Measurements from ENCODE around the gene TNIP1. TPM values are rescaled to one million over a fixed set of nuclear protein-coding genes. Genes with fewer than 3 reads are reported as not detected.

Gene TNIP1
- total and polyA plus RNA-seq, 2 experiments from 2014 or later: 94.9 to 134 TPM

DNA sequence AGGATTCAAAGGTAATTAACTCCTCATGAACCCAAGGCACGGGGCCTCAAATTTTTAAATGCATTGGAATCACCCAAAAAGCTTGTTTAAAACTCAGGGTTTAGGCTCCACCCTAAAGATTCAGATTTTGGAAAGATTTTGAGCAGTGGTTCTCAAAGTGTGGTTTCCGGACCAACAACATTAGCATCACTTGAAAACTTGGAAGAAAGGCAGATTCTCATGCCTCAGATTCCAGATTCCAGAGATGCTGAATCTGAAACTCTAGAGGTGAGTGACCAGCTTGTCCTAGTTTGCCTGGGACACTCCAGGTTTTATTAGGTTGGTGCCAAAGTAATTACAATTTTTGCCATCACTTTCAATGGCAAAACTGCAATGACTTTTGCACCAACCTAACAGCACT is 24.7 kb upstream of the TNIP1 start:
- H3K9me3 ChIP-seq (ENCODE audit: low read depth): no peaks in the 10 kb centered on the region
- peaks cover 77% of the 10 kb centered on the region for H3K36me3 ChIP-seq
- no peak overlapping the region for H3K27ac ChIP-seq
- H3K27me3 ChIP-seq: no peaks in the 10 kb centered on the region
- H3K4me1 ChIP-seq (ENCODE audit: low read depth): peaks cover 13% of the 10 kb centered on the region
- DNase-seq (ENCODE audit: low read depth in 1 of 2, low spot score in 1 of 2): no peak
- no peak overlapping the region for H3K4me3 ChIP-seq
- TF ChIP-seq, protein P1, sequence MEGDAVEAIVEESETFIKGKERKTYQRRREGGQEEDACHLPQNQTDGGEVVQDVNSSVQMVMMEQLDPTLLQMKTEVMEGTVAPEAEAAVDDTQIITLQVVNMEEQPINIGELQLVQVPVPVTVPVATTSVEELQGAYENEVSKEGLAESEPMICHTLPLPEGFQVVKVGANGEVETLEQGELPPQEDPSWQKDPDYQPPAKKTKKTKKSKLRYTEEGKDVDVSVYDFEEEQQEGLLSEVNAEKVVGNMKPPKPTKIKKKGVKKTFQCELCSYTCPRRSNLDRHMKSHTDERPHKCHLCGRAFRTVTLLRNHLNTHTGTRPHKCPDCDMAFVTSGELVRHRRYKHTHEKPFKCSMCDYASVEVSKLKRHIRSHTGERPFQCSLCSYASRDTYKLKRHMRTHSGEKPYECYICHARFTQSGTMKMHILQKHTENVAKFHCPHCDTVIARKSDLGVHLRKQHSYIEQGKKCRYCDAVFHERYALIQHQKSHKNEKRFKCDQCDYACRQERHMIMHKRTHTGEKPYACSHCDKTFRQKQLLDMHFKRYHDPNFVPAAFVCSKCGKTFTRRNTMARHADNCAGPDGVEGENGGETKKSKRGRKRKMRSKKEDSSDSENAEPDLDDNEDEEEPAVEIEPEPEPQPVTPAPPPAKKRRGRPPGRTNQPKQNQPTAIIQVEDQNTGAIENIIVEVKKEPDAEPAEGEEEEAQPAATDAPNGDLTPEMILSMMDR (IDR thresholded peaks at IDR 0.05; ENCODE audit: low read depth, low read length): no peak

DNA sequence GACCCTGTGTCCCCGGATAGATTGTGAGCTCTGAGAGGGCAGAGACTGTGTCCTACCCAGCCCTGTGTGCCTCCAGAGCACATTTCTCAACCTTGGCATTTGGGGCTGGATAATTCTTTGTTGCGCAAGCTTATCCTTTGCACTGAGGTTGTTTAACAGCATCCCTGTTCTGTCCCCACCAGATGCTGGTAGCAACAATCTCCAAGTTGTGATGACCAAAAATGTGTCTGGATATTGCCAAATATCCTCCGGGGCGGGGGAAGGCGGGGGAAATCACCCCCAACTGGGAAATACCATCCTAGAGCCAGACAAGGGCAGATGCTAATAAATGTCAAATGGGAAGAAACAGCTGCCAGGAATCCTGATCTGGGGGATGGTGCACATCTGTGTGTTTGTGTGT is 24.0 kb upstream of the TNIP1 start:
- Histone ChIP-seq H3K4me1 (ENCODE audit: low read depth) (peaks cover 21% of the 10 kb centered on the region), H3K9me3 (ENCODE audit: low read depth) (no peaks in the 10 kb centered on the region), H3K27ac (no peak overlapping the region), H3K27me3 (no peaks in the 10 kb centered on the region), H3K4me3 (no peak overlapping the region), H3K36me3 (peaks cover 69% of the 10 kb centered on the region)
- peak in 1 of 2 donors; percentile 95 for DNase-seq (ENCODE audit: low read depth in 1 of 2, low spot score in 1 of 2)
- TF ChIP-seq, protein P1 (IDR thresholded peaks at IDR 0.05; ENCODE audit: low read depth, low read length): no peak

DNA sequence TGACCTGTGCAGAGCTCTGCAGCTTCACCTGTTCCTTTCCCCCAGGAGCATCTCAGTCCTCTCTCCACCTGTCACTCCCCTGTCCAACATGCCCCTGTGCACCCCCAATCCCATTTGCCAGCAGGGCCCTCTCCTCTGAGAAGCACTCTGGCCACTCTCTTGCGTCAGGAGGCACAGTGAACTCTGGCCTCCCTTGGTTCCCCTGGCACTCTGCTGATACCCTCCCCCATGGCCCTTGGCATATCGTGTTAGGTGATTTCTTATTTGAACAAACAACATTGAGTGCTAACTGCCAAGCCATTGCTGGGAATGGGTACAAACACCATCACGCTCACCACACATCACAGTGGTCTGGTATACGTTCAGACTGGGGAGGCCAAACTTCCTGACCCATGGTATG is 20.9 kb upstream of the TNIP1 start:
- H3K36me3 ChIP-seq: peaks cover 38% of the 10 kb centered on the region

DNA sequence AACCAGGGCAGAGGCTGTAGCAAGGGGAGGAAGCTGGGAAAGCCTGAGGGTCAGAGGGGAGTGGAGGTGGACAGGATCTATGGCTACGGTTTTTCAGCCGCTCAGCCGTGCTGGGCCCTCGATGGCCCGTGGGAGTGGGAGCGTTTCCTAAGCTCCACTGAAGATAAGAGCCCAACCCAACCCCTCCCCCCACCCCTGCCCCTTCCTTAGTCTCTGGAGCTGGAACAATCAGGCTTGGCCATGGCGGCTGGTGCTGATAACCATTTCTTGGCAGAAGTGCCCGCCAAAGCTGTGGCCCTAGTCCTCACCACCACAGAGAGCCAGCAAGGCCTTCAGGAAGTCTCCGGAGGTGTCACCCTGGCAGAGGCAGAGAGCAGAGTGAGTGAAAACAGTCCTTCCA is 20.3 kb upstream of the TNIP1 start:
- Histone ChIP-seq H3K4me3 (no peak overlapping the region), H3K27me3 (no peaks in the 10 kb centered on the region), H3K27ac (peak overlapping the region; percentile 73), H3K36me3 (peaks cover 35% of the 10 kb centered on the region), H3K4me1 (ENCODE audit: low read depth) (peaks cover 27% of the 10 kb centered on the region), H3K9me3 (ENCODE audit: low read depth) (no peaks in the 10 kb centered on the region)
- DNase-seq (ENCODE audit: low read depth in 1 of 2, low spot score in 1 of 2): no peak
- TF ChIP-seq, protein P1 (IDR thresholded peaks at IDR 0.05; ENCODE audit: low read depth, low read length): no peak

More for the DNA sequence above, 20.9 kb upstream of the TNIP1 start:
- Histone ChIP-seq H3K9me3 (ENCODE audit: low read depth) (no peaks in the 10 kb centered on the region), H3K27me3 (no peaks in the 10 kb centered on the region), H3K4me1 (ENCODE audit: low read depth) (peaks cover 26% of the 10 kb centered on the region), H3K27ac (peak overlapping the region; percentile 73), H3K4me3 (no peak overlapping the region)
- DNase-seq (ENCODE audit: low read depth in 1 of 2, low spot score in 1 of 2): no peak
- TF ChIP-seq, protein P1 (IDR thresholded peaks at IDR 0.05; ENCODE audit: low read depth, low read length): no peak

DNA sequence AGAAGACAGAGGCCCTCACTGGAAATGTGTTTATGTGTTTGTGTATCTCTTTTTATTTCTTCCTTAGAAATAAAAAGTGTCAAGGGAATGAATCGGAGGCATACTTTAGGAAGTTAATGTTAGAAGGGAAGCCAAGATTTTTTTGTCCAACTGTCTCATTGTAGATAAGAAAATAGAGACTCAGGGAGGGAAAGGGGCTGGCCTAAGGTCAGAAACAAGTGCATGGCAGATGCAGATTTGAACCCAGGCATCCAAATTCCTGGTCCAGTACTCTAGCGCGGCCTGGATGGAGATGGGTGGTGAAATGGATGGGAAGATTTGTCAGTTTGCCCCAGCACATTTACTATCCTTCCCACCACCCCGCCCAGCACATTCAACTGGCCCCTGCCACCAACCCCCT is 19.8 kb upstream of the TNIP1 start:
- no peaks in the 10 kb centered on the region for H3K9me3 ChIP-seq (ENCODE audit: low read depth)
- H3K4me1 ChIP-seq (ENCODE audit: low read depth): peaks cover 31% of the 10 kb centered on the region
- H3K4me3 ChIP-seq: no peak overlapping the region
- DNase-seq (ENCODE audit: low read depth in 1 of 2, low spot score in 1 of 2): no peak
- H3K27ac ChIP-seq: peak overlapping the region; percentile 73
- TF ChIP-seq, protein P1 (IDR thresholded peaks at IDR 0.05; ENCODE audit: low read depth, low read length): no peak
- peaks cover 31% of the 10 kb centered on the region for H3K36me3 ChIP-seq
- H3K27me3 ChIP-seq: no peaks in the 10 kb centered on the region

DNA sequence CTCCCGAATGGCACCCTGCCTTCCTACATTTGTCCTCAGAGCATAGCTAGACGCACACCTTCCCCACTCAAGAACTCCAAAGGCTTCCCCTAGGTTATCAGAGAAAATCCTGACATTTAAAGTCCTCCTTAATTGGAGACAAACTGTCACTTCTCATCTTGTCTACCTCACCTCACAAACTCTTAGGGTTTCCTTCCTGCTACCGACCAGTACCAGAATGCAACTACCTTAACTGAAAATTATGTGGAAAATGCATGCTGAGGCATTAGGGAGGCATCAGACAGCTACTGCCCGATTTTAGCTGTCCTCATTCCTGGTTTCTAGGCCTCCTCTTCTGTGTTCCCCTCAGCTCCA is 17.9 kb upstream of the TNIP1 start:
- H3K27ac ChIP-seq: peak overlapping the region; percentile 84
- H3K9me3 ChIP-seq (ENCODE audit: low read depth): no peaks in the 10 kb centered on the region
- H3K4me3 ChIP-seq: no peak overlapping the region
- no peaks in the 10 kb centered on the region for H3K27me3 ChIP-seq
- DNase-seq (ENCODE audit: low read depth in 1 of 2, low spot score in 1 of 2): no peak
- peaks cover 13% of the 10 kb centered on the region for H3K36me3 ChIP-seq
- H3K4me1 ChIP-seq (ENCODE audit: low read depth): peaks cover 37% of the 10 kb centered on the region
- TF ChIP-seq, protein P1 (IDR thresholded peaks at IDR 0.05; ENCODE audit: low read depth, low read length): no peak
